ENCODE results near the gene GRK5.

DNA sequence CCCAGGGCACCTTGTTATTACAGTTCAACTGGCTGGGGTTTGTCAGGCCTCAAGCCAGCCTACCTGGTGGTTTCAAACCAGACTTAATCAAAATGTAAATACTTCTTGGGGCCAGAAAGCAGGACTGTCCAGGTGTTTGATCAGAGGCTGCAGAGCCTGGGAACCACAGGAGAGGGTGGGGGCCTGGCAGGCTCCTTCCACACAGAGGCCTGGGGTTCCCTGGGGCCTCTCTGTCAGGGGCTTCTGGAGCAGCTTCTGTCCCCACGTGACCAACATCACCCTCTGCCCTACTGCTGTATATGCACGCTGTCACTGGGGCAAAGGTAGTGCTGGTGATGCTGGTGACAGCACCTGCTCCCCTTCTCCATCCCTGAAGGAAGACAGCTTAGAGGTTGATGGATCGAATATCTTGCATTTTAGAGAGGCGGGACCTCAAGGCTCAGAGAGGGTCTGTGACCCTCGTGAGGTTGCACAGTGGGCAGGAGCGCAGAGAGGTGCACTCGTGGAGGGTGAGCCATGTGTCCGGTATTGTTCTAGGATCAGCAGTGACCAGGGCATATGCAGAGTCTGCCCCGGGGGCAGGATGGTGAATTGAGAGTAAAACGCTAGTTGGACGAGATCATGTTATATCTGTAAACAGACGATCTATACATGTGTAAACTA is 95.4 kb downstream of the GRK5 start:
- TF ChIP-seq POLR2A (IDR thresholded peaks at IDR 0.05) (no peak), EP300 (IDR thresholded peaks at IDR 0.05) (no peak), POLR2AphosphoS5 (IDR thresholded peaks at IDR 0.05) (no peak)
- TF ChIP-seq, protein P1, sequence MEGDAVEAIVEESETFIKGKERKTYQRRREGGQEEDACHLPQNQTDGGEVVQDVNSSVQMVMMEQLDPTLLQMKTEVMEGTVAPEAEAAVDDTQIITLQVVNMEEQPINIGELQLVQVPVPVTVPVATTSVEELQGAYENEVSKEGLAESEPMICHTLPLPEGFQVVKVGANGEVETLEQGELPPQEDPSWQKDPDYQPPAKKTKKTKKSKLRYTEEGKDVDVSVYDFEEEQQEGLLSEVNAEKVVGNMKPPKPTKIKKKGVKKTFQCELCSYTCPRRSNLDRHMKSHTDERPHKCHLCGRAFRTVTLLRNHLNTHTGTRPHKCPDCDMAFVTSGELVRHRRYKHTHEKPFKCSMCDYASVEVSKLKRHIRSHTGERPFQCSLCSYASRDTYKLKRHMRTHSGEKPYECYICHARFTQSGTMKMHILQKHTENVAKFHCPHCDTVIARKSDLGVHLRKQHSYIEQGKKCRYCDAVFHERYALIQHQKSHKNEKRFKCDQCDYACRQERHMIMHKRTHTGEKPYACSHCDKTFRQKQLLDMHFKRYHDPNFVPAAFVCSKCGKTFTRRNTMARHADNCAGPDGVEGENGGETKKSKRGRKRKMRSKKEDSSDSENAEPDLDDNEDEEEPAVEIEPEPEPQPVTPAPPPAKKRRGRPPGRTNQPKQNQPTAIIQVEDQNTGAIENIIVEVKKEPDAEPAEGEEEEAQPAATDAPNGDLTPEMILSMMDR (IDR thresholded peaks at IDR 0.05): no peak

Data from sigmoid colon (tissue), 4 donors.